NCI-H524 (cell line): ENCODE data around the gene CCDC167.
"Not testable (repeated sequence)": the region's sequence is repeated elsewhere in the genome, so short reads cannot be mapped to it uniquely, and the experiment has no call there.

ENCODE experiments used
- DNase-seq, 2 experiments: peaks; one replicate each; lab custom pipeline; 2025; lab: John Stamatoyannopoulos, UW

The CCDC167 gene

DNA sequence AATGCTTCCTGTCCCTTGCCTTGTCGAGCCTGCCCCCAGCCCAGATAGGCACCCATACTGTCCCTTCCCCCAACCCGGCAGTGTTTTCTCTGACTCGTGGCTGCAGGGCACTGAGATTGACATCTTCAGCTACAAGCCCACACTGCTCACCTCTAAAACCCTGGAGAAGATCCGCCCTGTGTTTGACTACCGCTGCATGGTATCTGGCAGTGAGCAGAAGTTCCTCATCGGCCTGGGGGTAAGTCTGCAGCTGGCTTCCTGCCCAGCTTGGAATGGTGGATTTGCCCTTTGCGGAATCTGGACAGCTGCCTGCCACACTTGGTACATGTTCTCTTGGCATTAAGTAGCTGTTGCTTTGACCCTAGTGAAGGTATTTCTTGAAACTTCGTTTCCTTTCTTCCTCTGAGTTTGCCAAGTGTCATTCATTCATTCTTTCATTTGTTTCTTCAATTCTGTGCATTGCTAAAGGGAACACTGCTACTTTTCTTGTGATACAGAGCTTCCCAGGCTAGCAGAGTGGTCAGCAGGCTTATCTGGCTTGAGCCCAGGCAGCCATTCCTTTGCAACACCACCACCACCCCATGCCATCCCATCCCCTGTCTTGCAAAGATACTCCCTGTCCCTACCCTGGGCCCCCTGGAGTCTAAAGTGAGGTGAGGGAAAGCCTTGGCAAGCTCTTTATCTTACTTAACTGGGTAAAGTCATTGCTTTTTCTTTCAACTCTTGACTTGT, 26.2 kb downstream of the CCDC167 start:
- DNase-seq = no peak

DNA sequence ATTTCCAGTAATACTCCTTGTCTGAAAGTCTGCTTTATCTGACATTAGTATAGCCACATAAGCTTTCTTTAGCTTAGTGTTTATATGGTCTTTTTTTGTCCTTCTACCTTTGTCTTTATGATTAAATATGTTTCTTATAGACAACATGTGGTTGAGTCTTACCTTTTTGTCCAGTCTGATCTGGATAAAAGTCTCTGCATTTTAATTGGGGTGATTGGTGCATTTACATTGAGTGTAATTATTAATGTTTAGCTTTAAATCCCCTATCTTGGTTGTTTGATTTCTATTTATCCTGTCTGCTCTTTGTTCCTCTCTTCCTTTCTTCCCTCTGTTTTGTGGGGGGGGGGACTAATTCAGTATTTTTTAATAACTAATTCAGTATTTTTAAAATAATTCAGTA, 32.0 kb downstream of the CCDC167 start:
- DNase-seq = no peak

DNA sequence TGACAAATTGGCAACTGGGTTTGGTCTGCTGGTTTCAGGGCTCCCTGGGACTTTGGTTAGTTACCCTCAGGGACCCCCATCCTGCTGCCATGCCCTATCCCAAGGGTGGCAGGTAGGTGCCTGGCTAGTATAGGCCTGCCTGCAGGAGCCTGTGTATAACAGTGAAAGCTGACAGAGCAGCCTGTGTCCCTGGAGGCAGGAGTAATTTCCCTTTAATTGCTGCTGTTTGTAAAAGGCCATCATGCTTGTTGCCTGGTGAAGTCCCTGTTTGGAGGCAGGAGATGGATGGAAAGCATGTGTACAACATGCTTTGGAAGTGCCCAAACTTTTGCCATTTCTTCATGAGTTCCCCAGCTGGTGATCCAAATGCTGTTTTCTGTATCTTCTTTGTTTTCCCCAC, 36.6 kb downstream of the CCDC167 start:
- no peak for DNase-seq

DNA sequence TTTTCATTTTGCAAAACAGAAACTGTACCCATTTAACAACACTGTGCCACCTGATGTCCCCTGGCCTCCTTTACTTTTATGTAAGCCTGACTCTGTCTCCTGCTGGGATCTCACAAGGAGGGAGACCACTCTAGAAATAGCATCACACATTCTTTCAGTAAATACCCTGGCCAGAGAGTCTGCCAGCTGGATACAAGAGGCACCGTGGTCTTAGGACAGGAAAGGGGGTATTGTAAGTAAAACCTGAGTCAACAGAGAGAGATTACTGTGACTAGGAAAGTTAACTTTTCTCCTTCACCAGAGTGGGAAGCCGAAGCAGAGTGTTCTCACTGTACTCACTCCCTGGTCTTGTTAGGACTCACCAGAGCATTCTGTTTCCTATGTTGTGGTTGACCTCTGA, 38.9 kb downstream of the CCDC167 start:
- DNase-seq = peak in 1 of 2 experiments; percentile 22

DNA sequence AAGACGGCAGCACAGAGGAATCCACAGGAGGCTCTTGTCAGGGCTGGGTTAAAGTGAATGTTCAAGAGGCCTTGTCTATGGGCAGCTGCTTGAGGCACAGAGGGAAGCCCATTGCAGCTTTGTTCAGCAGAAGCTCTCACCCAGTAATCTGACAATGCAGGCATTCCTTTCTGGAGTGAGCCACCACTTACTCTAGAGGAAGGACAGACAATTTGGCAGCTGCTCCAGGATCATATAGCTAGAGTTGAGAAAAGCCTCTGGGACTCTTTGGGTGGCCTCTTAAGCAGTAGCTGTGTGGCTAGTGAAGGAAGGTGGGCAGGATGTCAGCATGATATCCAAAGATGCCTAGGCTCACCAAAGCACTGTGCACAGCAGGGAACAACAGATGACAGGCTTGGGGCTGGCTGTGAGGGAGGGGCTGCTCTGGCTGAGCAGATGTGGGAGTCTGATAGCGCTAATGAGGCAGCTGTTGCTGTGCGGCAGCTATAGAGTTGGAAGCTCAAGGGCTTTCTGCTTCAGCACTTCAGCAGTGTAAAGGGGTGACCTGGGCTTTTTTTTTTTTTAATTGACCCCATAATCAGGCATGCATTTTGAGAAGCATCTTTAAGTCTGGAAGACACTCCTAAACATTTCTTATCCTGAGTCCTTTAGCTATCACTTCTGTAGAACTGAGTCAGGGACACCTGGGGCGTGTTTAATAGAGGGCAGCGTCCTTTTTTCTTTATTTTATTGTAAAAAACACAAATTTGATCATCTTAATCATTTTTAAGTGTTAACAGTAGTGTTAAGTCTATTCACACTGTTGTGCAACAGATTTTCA, 39.5 kb downstream of the CCDC167 start:
- peak; percentile 95 to 99 for DNase-seq

DNA sequence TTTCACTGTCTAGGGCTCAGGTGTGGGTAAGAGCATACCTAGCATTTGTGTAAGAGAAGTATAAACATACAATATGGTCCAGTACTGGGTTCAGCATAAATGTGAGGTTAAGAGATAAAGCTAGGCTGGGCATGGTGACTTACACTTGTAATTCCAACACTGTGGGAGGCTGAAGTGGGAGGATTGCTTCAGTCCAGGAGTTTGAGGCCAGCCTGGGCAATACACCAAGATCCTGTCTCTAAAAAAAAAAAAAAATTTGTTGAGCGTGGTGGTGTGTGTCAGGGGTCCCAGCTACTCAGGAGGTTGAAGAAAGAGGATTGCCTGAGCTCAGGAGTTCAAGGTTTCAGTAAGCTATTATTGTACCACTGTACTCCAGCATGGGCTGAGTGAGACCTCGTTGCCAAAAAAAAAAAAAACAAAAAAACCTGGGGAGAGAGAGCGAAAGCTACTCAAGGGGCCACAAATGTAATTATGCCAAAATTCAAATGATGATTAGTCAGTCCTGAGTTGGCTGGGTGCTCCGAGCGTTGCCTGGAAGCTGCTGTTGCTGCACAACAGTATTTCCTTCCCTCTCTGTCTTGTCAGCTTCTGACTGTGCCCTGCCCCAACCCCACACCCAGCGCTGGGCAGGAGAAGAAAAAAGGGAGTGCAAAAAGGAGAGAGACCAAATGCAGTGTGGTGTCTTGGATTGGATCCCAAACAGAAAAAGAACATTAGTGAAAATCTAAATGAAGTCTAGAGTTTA, 42.7 kb downstream of the CCDC167 start:
- DNase-seq = no peak

DNA sequence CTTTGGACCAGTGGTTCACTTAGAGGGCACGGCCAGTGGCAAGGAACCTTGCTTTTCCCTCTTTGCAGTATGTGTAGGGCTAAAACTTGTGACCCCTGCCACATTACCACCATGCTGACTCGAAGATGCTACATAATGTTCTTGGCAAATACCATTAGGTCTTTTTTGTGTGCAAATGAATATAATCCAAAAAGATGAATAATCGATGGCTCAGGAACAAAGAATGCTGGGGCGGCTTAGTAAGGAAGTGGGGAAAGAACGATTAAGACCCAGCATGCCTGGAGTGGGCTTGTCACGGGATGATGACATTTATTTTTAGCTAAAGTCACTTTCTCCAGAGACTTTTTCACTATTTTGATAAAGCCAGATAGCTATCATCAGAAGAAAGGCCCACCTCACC, 43.6 kb downstream of the CCDC167 start:
- no peak for DNase-seq

DNA sequence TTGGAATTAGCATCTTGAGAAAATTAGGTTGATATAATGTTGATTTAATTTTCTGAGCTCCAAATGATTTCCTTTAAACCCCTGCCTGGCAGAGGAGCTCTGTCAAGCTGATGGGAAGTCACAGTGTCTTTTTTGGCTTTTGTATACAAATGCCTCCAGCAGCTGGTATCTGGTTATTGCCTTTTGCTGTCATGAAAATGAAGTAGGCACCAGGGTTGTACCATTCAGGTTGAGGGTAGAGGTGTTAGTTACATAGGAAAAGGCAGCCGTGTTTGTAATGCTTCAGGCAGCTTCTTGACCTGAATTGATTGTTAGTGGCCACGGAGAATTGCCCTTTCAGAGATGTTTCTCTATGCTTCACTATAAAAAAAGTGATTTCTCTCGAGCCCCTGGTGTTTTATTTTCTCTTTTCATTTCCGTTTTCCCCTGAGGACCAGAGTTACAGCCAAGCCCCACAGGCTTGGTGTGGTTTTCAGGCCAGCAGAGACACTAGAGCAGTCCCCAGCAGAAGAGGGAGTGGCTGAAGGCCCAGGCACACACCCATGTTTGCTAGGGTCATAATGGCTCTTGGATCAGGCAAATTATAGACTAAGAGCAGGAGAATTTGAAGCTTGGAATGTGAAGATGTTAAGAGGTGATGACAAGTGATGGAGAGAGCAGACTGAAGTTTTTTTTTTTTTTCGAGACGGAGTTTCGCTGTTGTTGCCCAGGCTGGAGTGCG, 45.1 kb downstream of the CCDC167 start:
- no peak for DNase-seq

DNA sequence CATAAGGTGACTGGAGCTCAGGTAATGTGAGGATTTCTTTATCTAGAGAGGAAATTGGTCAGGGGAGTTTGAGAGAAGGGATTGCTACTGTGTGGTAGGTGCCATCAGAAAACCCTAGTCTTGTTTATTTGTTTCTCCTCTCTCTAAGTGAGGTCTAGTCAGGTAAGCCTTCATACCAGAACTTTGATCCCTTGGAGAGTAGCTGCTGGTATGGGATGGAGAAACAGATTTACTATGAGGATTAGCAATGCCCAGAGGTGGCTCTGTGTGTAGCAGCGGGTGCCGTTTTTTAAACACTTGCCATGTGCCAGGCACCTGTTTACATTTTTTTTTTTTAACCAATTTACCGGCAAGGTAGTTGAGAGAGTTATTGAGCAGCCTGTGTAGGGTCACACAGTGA, 47.2 kb downstream of the CCDC167 start:
- peak in 1 of 2 experiments; percentile 40 for DNase-seq

DNA sequence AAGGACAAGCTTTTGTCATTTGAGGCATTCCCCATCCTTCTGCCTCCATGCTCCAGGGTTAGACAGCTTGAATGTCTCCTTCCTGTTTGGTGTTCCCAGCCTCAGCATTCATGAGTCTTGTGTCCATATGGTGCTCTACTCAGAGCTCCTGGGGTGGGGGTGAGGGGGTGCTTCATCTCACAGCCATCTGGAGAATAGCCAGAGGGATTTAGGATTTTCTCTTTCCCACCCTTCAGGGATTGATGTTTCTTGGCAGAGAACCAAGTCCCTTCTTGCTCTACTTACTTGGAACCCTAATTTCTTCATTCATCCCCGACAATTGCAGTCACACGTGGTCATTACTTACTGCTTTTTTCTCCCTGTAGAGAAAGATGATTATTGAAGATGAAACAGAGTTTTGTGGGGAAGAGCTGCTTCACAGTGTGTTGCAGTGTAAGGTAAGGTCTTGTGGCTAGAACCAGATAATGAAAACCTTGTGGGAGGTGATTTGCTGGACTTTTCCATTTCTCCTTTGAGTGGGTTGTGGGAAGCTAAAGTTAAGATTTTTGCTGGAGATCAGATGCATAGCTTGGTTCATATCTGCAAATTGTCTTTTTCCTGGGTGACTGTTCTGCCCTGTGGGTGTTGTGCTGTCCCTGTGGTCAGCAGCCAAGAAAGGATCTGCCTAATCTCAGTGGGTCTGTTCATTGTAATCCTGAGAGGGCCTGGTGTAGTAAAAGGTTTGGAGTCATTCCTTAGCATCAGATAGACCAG, 48.1 kb downstream of the CCDC167 start:
- DNase-seq = peak; percentile 97 to 98

DNA sequence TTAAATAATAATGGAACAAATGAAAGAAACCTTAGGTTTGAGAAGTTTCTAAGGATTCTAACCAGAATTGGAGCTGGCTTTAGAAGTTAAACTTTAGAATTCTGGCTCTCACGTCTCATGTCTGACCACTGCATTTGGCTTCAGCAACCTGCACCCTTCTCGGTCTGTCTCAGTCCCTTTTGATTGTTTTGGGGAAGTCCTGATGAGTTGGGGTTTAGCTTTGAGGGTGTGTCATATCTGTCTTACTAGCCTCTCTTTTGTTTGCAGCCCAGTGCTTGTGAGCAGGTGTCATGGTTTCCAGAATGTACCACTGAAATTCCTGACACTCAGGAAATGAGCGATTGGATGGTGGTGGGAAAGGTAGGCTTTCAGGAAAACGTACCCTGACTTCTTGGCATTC, 49.7 kb downstream of the CCDC167 start:
- no peak for DNase-seq

DNA sequence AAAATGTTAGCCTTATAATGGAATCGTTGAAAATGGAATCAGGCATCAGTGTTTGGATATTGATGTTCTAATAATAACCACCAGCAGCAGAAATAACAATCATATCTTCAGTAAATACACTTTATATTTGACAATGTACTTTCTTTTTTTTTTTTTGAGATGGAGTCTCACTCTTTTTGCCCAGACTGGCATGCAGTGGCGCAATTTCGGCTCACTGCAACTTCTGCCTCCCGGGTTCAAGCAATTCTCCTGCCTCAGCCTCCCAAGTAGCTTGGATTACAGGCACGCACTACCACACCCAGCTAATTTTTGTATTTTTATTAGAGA, 56.5 kb downstream of the CCDC167 start:
- not testable (repeated sequence) for DNase-seq

DNA sequence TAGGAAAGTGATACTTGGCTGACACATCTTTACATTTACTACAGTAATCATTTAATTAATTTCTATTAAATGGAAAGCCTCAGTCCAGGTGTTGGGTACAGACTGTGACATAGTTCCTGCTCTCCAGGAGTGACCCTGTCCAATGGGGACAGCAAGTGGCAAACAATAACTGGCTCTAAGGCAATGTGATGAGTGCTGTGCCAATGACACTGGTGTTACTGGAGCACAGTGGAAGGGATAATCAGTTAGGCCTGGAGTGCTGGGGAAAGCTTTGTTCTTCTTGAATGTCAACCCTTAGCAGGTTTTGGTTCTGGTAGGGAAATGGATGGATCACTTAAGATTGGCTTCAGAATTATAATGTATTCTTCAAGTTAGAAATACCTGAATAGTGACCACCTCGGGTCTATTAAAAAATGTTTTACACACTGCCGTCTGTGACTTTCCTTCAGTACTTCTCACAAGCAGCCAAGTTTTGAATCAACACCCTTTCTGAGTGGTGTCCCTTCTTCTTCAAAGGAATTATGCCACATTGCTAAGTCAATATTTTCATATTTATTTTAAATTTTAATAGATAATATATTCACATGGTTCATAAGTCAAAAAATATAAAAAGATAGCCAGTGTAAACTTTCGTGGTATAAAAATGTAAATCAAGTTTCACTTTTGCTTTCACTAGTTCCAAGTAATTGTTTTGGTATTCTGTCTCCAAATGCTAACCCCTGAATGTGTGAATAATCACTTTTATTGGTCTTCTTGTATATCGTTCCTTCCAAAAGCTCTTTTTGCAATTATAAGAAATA, 57.1 kb downstream of the CCDC167 start:
- DNase-seq = peak in 1 of 2 experiments; percentile 12

DNA sequence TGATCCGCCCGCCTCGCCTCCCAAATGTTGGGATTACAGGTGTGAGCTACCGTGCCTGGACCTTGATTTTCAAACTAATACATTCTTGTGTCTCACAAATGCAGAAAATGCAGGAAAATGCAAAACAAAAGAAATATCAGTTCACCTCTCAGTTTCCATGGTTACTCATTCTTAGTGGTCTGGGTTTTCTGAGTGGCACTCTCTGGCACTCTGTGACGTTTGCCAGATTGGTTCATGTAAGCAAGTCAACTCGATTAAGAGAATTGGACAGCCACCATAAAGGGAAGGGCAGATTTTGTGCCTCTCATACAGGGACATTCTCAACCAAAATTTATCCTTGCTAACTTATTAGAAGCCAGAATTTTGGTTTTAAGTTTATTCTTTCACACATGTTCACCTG, 58.0 kb downstream of the CCDC167 start:
- no peak for DNase-seq

DNA sequence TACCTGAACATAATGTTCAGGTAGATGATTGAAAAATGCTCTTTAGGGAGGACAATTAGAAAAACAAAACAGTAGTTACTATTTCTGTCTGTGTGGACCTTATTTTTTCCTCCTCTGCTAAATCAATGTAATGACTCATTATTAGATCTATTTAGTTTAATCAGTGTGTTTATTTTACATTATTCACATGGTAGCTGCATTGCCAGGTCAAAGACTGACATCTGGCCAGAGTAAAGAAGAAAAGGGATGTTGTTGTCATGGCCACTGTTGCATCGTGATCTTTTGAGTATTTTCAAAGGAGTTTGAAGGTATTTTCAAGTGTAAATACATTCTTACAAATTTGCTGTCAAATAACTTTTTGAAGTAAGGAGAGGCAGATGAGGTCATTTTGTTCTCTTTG, 60.8 kb downstream of the CCDC167 start:
- no peak for DNase-seq

DNA sequence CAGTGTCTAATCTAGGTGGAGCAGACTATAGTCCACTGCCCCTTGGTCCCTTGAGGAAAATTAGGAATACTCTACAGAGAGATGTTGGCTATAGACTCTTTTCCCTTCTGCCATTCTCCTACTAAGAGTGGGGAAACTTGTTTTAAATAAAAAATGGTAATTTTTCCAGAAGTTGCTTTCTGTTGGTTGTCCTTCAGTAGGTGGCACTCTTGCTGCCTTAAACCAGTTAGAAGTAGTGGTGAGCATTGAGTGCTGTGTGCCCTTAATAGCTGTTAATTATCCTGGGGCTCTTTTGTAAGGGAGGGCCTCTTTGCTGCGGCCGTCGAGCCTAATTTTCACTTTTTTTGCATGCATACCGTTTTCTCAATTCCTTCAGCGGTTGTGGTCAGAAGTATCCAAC, 63.9 kb downstream of the CCDC167 start:
- no peak for DNase-seq

DNA sequence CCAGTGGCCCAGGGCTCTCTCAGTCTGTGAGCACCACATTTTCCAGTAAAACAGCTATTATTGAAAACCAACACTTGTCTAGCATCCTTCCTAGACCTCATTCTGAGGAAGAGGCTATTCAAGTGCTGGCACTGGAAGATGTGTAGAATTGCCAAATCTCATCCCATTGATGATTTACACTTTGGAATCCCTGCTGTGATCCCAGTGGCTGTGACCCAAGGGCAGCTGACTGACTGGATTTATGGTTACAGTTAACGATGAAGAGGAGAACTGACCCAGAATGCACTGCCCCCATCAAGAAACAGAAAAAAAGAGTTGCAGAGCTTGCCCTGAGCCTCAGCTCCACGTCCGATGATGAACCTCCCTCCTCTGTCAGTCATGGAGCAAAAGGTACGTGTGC, 64.3 kb downstream of the CCDC167 start:
- no peak for DNase-seq

DNA sequence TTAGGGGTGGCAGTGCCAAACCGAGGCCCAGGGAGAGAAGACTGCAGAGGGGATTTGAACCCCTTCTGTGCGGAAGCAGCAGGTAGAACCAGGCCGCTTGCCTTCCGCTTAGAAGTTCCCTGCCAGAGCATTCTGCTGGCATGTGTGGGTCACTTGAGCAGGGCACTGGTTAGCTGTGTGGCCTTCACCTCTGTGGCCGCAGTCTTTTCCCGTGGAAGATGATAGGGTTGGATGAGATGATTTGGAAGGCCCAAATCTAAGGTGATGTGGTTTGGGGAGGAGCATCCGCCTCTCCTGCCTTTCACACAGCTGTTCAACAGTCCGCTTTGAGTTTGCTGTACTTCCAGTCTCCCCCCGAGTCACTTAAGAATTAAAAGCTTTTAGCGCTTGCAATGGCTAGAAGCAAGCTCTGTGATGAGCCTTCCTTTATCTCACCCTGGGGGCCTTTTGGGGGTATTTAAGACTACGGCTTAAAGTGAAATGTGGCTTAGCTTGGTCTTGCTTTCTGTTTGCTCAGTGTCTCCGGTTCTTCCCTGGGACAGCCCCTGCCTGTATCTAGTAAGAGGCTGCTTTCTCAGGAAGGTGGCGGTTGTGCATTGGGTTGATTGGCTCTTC, 65.9 kb downstream of the CCDC167 start:
- DNase-seq = no peak
